Activated CD4-positive, alpha-beta memory T cell treated with anti-CD3 and anti-CD28 coated beads, Interleukin-2, amount 10 ng/mL, durations not matched to agents 7 days and 5 days (primary cell): Measurements from ENCODE around the gene TLNRD1. TPM values are rescaled to one million over a fixed set of nuclear protein-coding genes. Genes with fewer than 3 reads are reported as not detected.

Experiments used
- CTCF ChIA-PET: fragments of 350-600 bp; sonication (Branson Sonifier 250); formaldehyde crosslinking; loops from one replicate; lab custom pipeline; 2021; ENCODE audit warnings: antibody characterized with exemption, inconsistent platforms; lab: Charles Lee
- POLR2A ChIA-PET: fragments of 350-600 bp; sonication (Branson Sonifier 250); formaldehyde crosslinking; loops from one replicate; lab custom pipeline; 2021; ENCODE audit warnings: antibody characterized with exemption; lab: Charles Lee
- DNase-seq: peaks from one replicate; pipeline ENCODE4 v3.0.0-alpha.2; 2020
- H3K27ac Mint-ChIP-seq: one replicate; pipeline ENCODE4 v1.8.0; 2021; ENCODE audit warnings: mild to moderate bottlenecking, mixed read lengths
- H3K27me3 Mint-ChIP-seq: one replicate; pipeline ENCODE4 v1.8.0; 2021; ENCODE audit warnings: mixed read lengths
- H3K36me3 Mint-ChIP-seq: one replicate; pipeline ENCODE4 v1.8.0; 2021; ENCODE audit warnings: low read depth, mixed read lengths
- H3K4me1 Mint-ChIP-seq: one replicate; pipeline ENCODE4 v1.8.0; 2021; ENCODE audit warnings: mixed read lengths
- H3K4me3 Mint-ChIP-seq: one replicate; pipeline ENCODE4 v1.8.0; 2021; ENCODE audit warnings: mild to moderate bottlenecking, mixed read lengths
- H3K9me3 Mint-ChIP-seq: one replicate; pipeline ENCODE4 v1.8.0; 2021; ENCODE audit warnings: mixed read lengths
- total RNA-seq, 2 experiments: library from RNA; stranded (reverse); gene quantifications; one replicate each; pipeline ENCODE4 v1.2.3, GENCODE V29; 2021

Gene TLNRD1
- total RNA-seq, 2 experiments from 2014 or later: 47.1 to 48.8 TPM

GRCh38 chr15:80967451-80967850 lies 33.3 kb upstream of the TLNRD1 start:
- H3K27me3 Mint-ChIP-seq: no peaks in the 10 kb centered on the region
- H3K9me3 Mint-ChIP-seq: peaks cover 7% of the 10 kb centered on the region
- peaks cover 63% of the 10 kb centered on the region for H3K36me3 Mint-ChIP-seq
- no peak overlapping the region for H3K27ac Mint-ChIP-seq
- CTCF ChIA-PET: interaction anchor here (1.3 to 4.9 kb wide), 4 partner anchors 10 to 299 kb away, joined by 3 to 30 read pairs (median 6); partner anchors contain the start of gene CEMIP
- H3K4me1 Mint-ChIP-seq: peaks cover 12% of the 10 kb centered on the region
- no peak overlapping the region for H3K4me3 Mint-ChIP-seq
- POLR2A ChIA-PET: no interaction called here
- DNase-seq: no peak

GRCh38 chr15:80967991-80968510 lies 32.7 kb upstream of the TLNRD1 start:
- no peak for DNase-seq
- peaks cover 7% of the 10 kb centered on the region for H3K9me3 Mint-ChIP-seq
- ChIA-PET CTCF (interaction anchor here (1.0 to 4.9 kb wide), 9 partner anchors 10 to 513 kb away, joined by 3 to 30 read pairs (median 5); partner anchors contain the start of gene CEMIP), POLR2A (interaction anchor here (0.6 to 1.2 kb wide), 2 partner anchors 15 to 23 kb away, joined by 3 read pairs; no protein-coding TSS in a partner anchor)
- no peak overlapping the region for H3K4me3 Mint-ChIP-seq
- no peaks in the 10 kb centered on the region for H3K27me3 Mint-ChIP-seq
- peaks cover 6% of the 10 kb centered on the region for H3K4me1 Mint-ChIP-seq
- H3K27ac Mint-ChIP-seq: no peak overlapping the region
- H3K36me3 Mint-ChIP-seq: peaks cover 58% of the 10 kb centered on the region

- Mint-ChIP-seq H3K4me1 (peaks cover 2% of the 10 kb centered on the region), H3K27ac (no peak overlapping the region), H3K9me3 (peaks cover 5% of the 10 kb centered on the region), H3K36me3 (peaks cover 50% of the 10 kb centered on the region), H3K4me3 (no peak overlapping the region), H3K27me3 (no peaks in the 10 kb centered on the region)
- ChIA-PET POLR2A (no interaction called here), CTCF (interaction anchor here (0.7 to 4.9 kb wide), 22 partner anchors 9 to 514 kb away, joined by 3 to 30 read pairs (median 4); partner anchors contain the start of gene CEMIP)
- no peak for DNase-seq
Measured at GRCh38 chr15:80969316-80969715, 31.4 kb upstream of the TLNRD1 start.

- ChIA-PET POLR2A (no interaction called here), CTCF (interaction anchor here (0.7 to 4.9 kb wide), 25 partner anchors 10 to 516 kb away, joined by 3 to 30 read pairs (median 4); partner anchors contain the start of gene CEMIP)
- H3K27ac Mint-ChIP-seq: no peak overlapping the region
- H3K4me1 Mint-ChIP-seq: peaks cover 7% of the 10 kb centered on the region
- H3K36me3 Mint-ChIP-seq: peaks cover 42% of the 10 kb centered on the region
- peak; percentile 62 for DNase-seq
- peaks cover 4% of the 10 kb centered on the region for H3K9me3 Mint-ChIP-seq
- H3K27me3 Mint-ChIP-seq: no peaks in the 10 kb centered on the region
- H3K4me3 Mint-ChIP-seq: no peak overlapping the region
Measured at GRCh38 chr15:80970018-80970657, 30.6 kb upstream of the TLNRD1 start.

GRCh38 chr15:80970658-80971057 lies 30.1 kb upstream of the TLNRD1 start:
- Mint-ChIP-seq H3K27ac (no peak overlapping the region), H3K27me3 (no peaks in the 10 kb centered on the region), H3K9me3 (peaks cover under 1% of the 10 kb centered on the region), H3K4me1 (peaks cover 12% of the 10 kb centered on the region), H3K36me3 (peaks cover 38% of the 10 kb centered on the region), H3K4me3 (no peak overlapping the region)
- DNase-seq: no peak
- POLR2A ChIA-PET: no interaction called here
- CTCF ChIA-PET: interaction anchor here (0.8 to 4.9 kb wide), 18 partner anchors 9 to 516 kb away, joined by 3 to 30 read pairs (median 6); partner anchors contain the start of gene CEMIP

GRCh38 chr15:80971143-80971542 lies 29.6 kb upstream of the TLNRD1 start:
- ChIA-PET POLR2A (no interaction called here), CTCF (interaction anchor here (1.2 to 4.9 kb wide), 4 partner anchors 9 to 310 kb away, joined by 3 to 30 read pairs (median 12); partner anchors contain the start of gene CEMIP)
- H3K27me3 Mint-ChIP-seq: no peaks in the 10 kb centered on the region
- no peak for DNase-seq
- no peaks in the 10 kb centered on the region for H3K9me3 Mint-ChIP-seq
- no peak overlapping the region for H3K27ac Mint-ChIP-seq
- H3K4me3 Mint-ChIP-seq: no peak overlapping the region
- H3K36me3 Mint-ChIP-seq: peaks cover 36% of the 10 kb centered on the region
- peaks cover 13% of the 10 kb centered on the region for H3K4me1 Mint-ChIP-seq

- Mint-ChIP-seq H3K27ac (no peak overlapping the region), H3K36me3 (peaks cover 36% of the 10 kb centered on the region)
Measured at GRCh38 chr15:80972276-80972675, 28.4 kb upstream of the TLNRD1 start.

GRCh38 chr15:80974914-80975313 lies 25.8 kb upstream of the TLNRD1 start:
- Mint-ChIP-seq H3K27me3 (no peaks in the 10 kb centered on the region), H3K36me3 (peaks cover 51% of the 10 kb centered on the region), H3K9me3 (no peaks in the 10 kb centered on the region), H3K27ac (peak overlapping the region; percentile 34), H3K4me3 (no peak overlapping the region), H3K4me1 (peaks cover 49% of the 10 kb centered on the region)
- ChIA-PET CTCF (interaction anchor here (0.6 to 3.2 kb wide), 8 partner anchors 12 to 957 kb away, joined by 3 to 13 read pairs (median 3); no protein-coding TSS in a partner anchor), POLR2A (no interaction called here)
- DNase-seq: no peak

More at GRCh38 chr15:80972276-80972675, 28.4 kb upstream of the TLNRD1 start:
- Mint-ChIP-seq H3K4me1 (peaks cover 24% of the 10 kb centered on the region), H3K9me3 (no peaks in the 10 kb centered on the region), H3K4me3 (no peak overlapping the region), H3K27me3 (no peaks in the 10 kb centered on the region)
- ChIA-PET CTCF (interaction anchor here (0.9 kb wide), 1 partner anchor 517 kb away, joined by 3 read pairs; no protein-coding TSS in a partner anchor), POLR2A (no interaction called here)
- DNase-seq: no peak

GRCh38 chr15:80976851-80977250 lies 23.9 kb upstream of the TLNRD1 start:
- no peak for DNase-seq
- no peaks in the 10 kb centered on the region for H3K9me3 Mint-ChIP-seq
- peaks cover 53% of the 10 kb centered on the region for H3K36me3 Mint-ChIP-seq

GRCh38 chr15:80977627-80978036 lies 23.1 kb upstream of the TLNRD1 start:
- POLR2A ChIA-PET: interaction anchor here (1.4 kb wide), 1 partner anchor 24 kb away, joined by 6 read pairs; no protein-coding TSS in a partner anchor
- peaks cover 61% of the 10 kb centered on the region for H3K4me1 Mint-ChIP-seq
- peak overlapping the region; percentile 32 for H3K27ac Mint-ChIP-seq
- peaks cover 53% of the 10 kb centered on the region for H3K36me3 Mint-ChIP-seq
- no peak overlapping the region for H3K4me3 Mint-ChIP-seq
- no peaks in the 10 kb centered on the region for H3K27me3 Mint-ChIP-seq
- CTCF ChIA-PET: interaction anchor here (1.0 to 5.4 kb wide), 8 partner anchors 9 to 289 kb away, joined by 3 to 48 read pairs (median 6); no protein-coding TSS in a partner anchor
- peak; percentile 50 for DNase-seq
- H3K9me3 Mint-ChIP-seq: no peaks in the 10 kb centered on the region

More at GRCh38 chr15:80976851-80977250, 23.9 kb upstream of the TLNRD1 start:
- H3K4me3 Mint-ChIP-seq: no peak overlapping the region
- peaks cover 53% of the 10 kb centered on the region for H3K4me1 Mint-ChIP-seq
- ChIA-PET CTCF (interaction anchor here (0.6 to 5.4 kb wide), 6 partner anchors 25 to 457 kb away, joined by 3 to 48 read pairs (median 6); no protein-coding TSS in a partner anchor), POLR2A (no interaction called here)
- H3K27me3 Mint-ChIP-seq: no peaks in the 10 kb centered on the region
- no peak overlapping the region for H3K27ac Mint-ChIP-seq

- peaks cover 66% of the 10 kb centered on the region for H3K4me1 Mint-ChIP-seq
- no peaks in the 10 kb centered on the region for H3K27me3 Mint-ChIP-seq
- POLR2A ChIA-PET: interaction anchor here (1.9 kb wide), 1 partner anchor 10 kb away, joined by 5 read pairs; no protein-coding TSS in a partner anchor
- H3K36me3 Mint-ChIP-seq: peaks cover 58% of the 10 kb centered on the region
- no peak for DNase-seq
- no peak overlapping the region for H3K4me3 Mint-ChIP-seq
- CTCF ChIA-PET: interaction anchor here (1.6 to 5.4 kb wide), 5 partner anchors 9 to 287 kb away, joined by 5 to 48 read pairs (median 8); no protein-coding TSS in a partner anchor
- peak overlapping the region; percentile 59 for H3K27ac Mint-ChIP-seq
- H3K9me3 Mint-ChIP-seq: no peaks in the 10 kb centered on the region
Measured at GRCh38 chr15:80978685-80979329, 21.9 kb upstream of the TLNRD1 start.

- no peak for DNase-seq
- no peak overlapping the region for H3K4me3 Mint-ChIP-seq
- H3K4me1 Mint-ChIP-seq: peaks cover 70% of the 10 kb centered on the region
- H3K27me3 Mint-ChIP-seq: no peaks in the 10 kb centered on the region
- ChIA-PET POLR2A (interaction anchor here (0.9 to 1.9 kb wide), 2 partner anchors 9 to 12 kb away, joined by 3 to 5 read pairs; no protein-coding TSS in a partner anchor), CTCF (interaction anchor here (0.9 to 5.4 kb wide), 7 partner anchors 8 to 287 kb away, joined by 3 to 48 read pairs (median 6); partner anchors contain the start of gene TLNRD1)
- H3K9me3 Mint-ChIP-seq: no peaks in the 10 kb centered on the region
- H3K36me3 Mint-ChIP-seq: peaks cover 59% of the 10 kb centered on the region
- peak overlapping the region; percentile 29 for H3K27ac Mint-ChIP-seq
Measured at GRCh38 chr15:80979538-80980200, 21.1 kb upstream of the TLNRD1 start.
